Activated gamma-delta T cell treated with anti-CD3 and anti-CD28 coated beads, Interleukin-2, amount 50 U/mL, for 16 hours (primary cell): ENCODE results near the gene CIB4.

ENCODE experiments used
- DNase-seq: peaks from one replicate; pipeline ENCODE4 v3.0.0-alpha.2; 2020; ENCODE audit warnings: low read depth

The CIB4 gene

DNA sequence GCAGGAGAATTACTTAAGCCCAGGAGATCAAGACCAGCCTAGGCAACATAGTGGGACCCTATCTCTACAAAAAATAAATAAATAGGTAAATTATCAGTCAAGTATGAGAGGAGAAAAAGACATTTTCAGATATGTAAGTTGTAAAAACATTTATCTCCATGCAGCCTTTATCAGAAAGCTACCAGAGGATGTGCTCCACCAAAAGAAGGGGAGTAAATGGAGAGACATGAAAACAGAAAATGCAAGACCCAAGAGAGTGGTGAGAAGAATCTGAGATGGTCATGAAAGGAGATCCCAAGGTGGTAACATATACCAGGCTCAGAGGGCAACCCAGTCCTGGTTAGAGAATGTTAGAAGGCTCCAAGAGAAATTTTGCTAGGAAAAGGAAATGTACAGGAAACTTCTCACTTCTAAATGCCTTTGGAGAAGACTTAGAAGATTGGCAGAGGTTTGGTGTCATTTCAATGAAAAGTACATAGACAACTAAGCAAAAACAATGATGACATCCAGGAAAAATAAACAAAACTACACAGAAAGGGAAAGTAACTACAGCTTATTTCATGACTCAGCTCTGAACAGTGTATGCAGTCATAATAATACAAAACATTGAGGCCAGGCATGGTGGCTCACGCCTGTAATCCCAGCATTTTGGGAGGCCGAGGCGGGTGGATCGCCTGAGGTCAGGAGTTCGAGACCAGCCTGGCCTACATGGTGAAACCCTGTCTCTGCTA lies 19.5 kb downstream of the CIB4 start:
- no peak for DNase-seq

- no peak for DNase-seq
Measured at GRCh38 chr2:26620031-26620605, 21.0 kb downstream of the CIB4 start.

DNA sequence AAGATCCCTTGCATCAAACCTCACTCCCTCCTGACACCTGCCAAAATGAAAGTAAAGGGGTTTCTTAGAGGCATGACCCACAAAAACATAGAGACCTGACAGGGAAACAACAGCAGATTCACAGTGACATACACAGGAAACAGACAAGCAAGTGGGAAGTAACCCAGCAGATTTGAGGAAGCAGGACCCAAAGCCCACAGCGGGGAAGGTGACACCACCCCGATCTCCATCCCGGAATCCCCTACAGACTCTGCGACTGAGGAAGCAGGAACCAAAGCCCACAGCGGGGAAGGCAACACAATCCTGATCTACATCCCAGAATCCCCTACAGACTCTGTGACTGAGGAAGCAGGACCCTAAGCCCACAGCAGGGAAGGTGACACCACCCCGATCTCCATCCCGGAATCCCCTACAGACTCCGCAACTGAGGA lies 21.6 kb downstream of the CIB4 start:
- no peak for DNase-seq

GRCh38 chr2:26619096-26619495 lies 22.1 kb downstream of the CIB4 start:
- DNase-seq = no peak

- no peak for DNase-seq
Measured at GRCh38 chr2:26618611-26619010, 22.6 kb downstream of the CIB4 start.

- DNase-seq = no peak
Measured at GRCh38 chr2:26617588-26618083, 23.5 kb downstream of the CIB4 start.

- DNase-seq = no peak
Measured at GRCh38 chr2:26616706-26617587, 24.2 kb downstream of the CIB4 start.

GRCh38 chr2:26615860-26616705 lies 25.1 kb downstream of the CIB4 start:
- no peak for DNase-seq

- no peak for DNase-seq
Measured at GRCh38 chr2:26615336-26615859, 25.8 kb downstream of the CIB4 start.

DNA sequence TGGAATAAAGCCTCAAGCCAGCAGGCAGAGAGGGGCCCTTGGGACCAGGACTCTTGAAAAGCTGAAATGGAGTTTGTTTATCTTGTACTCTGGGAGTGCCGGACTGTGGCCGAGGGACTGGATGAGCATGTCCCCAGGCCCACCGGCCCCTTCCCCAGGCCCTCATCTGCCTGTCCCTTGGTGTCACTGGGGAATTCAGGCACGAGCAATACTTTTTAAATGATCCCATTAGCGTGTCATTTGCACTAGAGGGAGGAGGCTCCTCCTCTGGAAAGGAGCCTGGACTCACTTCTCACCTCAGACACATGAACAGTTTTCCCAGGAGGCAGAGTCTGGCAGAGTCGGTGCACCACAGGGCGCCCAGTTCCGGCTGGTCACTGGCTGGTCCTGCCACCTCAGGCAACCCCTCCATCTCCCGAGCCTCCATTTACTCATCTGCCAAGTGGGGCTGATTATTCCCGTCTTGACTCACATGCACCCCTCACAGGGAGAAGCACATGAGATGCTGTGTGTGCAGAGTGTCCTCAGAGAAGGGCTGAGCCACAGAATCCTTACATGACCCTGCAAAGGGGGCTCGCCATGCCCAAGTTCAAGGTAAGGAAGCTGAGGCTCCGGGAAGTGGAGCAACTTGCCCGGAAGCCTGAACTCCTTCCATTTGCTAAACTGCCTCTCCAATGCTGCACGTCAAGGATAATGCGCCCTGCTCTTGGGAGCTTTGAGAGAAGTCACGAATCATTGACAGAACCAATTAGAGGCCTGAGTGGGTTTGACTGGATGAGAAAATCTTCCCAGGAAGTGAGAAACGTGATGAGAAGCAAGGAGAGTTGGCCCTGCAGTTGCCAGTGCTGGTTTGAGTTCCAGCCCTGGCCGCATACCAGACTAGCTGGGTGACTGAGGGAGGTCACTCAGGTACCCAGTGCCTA lies 26.7 kb downstream of the CIB4 start:
- DNase-seq = no peak

GRCh38 chr2:26613241-26614215 lies 27.6 kb downstream of the CIB4 start:
- no peak for DNase-seq

DNA sequence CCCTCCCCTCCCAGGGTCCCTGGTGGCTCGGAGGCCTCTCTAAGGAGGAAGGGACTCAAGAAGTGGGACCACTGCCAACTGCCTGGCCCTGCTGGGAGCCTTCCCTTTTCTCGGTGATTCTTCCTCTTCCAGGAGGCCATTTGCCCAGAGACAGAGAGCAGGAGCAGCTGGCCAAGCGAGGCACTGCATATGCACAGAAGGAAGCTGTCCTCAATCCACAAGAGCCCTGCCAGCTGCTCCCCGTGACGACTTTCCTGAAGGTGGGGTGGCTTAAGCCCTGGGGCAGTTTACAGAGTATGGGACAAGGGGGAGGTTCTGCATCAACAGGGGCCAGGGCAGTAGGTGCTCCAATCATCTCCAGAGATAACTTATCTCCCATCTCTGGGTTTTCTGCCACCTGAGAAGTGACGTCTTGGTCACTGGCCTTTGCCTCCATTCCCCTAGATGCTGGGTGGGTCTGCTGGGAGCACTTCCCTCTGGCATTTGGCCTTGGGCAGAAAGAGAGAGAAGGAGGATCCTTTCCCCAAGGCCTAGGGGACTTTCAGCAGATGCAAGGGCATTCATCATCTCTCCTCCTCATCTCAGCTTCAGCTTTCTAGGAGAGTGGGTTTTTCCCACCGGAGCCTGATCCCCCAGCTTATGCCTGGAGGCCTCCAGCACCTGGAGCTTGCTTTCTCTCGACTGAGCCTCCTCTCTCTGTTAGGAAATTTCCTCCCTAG lies 28.5 kb downstream of the CIB4 start:
- DNase-seq = no peak

DNA sequence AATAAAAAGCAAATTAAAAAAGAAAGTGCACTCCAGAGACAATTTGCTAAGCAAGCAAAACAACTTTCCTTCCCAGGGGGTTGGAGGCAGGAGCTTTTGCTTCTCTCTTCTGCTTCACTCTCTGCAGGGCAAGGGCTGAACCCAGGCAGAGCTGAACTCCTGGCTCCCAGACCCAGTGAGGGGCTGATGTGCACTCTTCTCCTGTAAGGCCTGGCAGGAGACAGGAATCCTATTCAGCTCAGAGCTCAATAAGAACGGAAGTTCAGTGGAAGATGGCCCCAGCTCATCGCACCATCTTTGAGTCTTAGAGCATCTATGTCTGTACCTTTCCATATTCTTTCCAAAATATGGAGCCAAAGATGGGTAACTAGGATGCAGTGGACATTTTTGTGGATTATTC lies 29.1 kb downstream of the CIB4 start:
- no peak for DNase-seq

- DNase-seq = no peak
Measured at GRCh38 chr2:26610504-26611335, 30.4 kb downstream of the CIB4 start.

- no peak for DNase-seq
Measured at GRCh38 chr2:26609839-26610277, 31.3 kb downstream of the CIB4 start.

DNA sequence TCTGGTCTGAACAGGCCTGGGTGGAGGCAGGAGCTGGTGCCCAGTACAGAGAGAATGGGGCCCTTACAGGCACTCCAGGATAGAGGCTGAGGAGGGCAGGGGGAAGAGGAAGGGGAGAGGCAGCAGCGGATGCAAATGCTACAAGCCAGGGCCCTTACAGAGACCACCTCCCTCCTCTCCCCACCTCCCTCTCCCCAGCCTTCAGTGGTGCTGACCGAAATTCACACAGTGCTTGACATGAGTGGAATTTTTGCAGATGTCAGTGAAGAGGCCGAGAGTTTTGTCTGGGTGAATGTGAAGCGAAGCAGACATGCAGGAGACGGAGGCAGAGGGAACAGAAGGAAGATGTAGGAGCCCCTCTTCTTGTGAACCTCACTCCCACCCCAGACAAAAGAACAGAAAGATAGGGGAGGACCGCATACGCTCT lies 31.9 kb downstream of the CIB4 start:
- DNase-seq = no peak

- no peak for DNase-seq
Measured at GRCh38 chr2:26608557-26608956, 32.6 kb downstream of the CIB4 start.

GRCh38 chr2:26607698-26608097 lies 33.5 kb downstream of the CIB4 start:
- no peak for DNase-seq
